NCI-H1417 treated with DMSO at 0.1 percent for 48 hours (cell line): Measurements from ENCODE around the gene PC.

Source experiments
- DNase-seq: peaks from one replicate; lab custom pipeline; 2025; lab: John Stamatoyannopoulos, UW

Gene PC

GRCh38 chr11:66909181-66909580, 49.0 kb downstream of the PC start:
- no peak for DNase-seq

DNA sequence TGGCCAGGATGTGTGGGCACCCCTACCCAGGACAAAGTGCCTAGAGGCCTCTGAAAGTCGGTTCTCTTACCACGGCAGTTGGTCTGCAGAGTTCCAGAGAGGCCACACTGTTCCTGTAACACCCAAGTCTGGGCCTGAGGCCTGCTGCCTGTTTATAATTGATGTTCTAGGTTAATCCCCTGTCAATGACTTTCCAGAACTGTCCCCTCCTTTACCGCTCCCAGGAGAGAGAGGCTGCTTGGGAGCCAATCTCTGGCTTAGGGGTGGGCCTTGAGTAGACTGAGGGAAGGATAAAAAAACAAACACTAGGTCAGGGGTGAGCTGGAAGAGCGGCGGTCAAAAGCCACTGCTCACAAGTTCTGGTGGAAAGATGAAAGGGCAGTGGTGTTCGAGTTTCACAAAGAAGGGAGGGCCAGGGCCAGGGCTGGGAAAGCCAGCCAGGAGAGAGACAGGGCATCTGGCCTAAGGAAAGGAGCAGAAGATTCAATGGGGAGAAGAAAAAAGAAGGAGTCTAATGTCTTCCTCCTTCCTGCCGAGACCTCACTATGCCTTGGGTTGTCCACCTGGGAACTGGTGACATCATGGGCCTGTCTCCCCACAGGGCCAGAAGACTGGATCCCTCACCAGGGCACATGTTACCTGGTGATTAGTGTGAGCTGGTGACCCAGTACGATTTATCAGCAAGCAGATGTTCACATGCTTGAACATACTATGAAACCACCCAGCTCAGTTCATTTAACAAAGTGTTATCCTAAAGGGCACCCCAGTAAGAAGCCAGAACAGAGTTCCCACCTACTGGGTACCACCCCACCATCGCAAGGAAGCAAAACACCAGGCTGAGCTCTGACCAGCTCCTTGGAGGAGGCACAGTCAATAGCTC, 50.2 kb downstream of the PC start:
- DNase-seq = no peak

DNA sequence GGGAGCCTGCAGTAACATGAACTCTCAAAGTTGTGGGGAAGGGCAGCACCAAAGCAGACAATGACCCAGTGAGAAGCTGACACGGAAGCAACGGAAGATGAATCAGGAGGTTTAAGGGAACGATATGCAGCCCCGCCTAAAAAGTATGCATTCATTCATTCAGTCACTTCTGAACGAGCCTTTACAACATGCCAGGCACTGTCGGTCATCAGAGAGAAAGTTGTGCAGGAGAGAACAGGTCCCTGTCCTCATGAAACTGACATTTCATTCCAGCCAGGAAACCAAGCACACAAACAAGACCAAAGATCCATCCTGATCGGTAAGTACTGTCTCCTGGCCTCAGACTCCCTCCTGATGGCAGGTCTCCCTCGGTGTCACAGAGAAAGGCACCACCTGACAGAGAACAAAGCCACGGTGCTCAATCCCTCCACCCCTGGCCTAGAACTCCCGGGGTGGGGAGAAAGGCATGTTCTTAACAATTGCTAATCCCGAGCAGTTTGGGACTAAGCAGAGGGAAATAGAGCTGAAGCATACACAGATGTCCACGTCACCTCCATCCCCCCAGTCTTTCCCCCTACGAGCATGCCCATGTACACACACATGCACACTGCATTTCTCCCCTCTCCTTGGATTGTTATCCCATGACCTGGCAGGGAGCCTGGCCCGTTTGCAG, 52.0 kb downstream of the PC start:
- no peak for DNase-seq

GRCh38 chr11:66905631-66906030, 52.6 kb downstream of the PC start:
- DNase-seq = no peak

GRCh38 chr11:66904981-66905521, 53.1 kb downstream of the PC start:
- no peak for DNase-seq

DNA sequence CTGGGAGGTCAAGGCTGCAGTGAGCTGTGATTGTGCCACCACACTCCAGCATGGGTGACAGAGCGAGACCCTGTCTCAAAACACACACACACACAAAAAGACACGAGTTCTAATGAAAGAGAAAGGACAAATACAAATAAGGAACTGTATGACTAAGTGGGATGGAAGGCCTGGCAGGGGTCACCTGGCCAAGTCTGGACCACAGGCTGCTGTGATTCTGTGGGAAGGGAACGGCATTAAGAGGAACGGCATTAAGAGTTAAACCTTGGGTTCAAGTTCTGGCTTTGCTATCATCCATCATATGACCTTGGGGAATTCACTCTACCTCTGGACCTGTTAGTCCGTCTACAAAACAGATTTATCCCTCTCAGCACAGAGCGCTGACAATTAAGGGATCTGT, 53.6 kb downstream of the PC start:
- no peak for DNase-seq

GRCh38 chr11:66904055-66904454, 54.1 kb downstream of the PC start:
- no peak for DNase-seq

GRCh38 chr11:66902486-66903177, 55.6 kb downstream of the PC start:
- DNase-seq = no peak

DNA sequence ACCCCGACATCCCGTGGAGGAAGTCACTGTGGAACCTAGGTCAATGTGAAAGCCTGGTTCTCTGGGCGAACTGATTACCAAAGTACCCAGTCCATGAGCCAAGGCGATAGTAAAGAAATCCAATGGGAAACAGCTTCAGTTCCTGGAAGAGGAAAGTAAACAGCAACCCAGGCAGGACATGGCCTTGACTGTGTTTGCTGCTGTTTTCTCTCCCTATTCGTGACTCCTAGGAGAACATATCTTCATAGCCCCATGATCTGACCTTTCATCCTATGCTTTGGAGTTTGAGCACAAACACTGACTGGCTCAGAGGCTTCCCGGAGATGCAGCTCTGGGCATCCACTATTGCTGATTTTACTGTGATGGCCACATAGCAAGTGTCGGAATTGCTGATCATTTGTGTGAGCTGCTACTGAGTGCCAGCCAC, 56.2 kb downstream of the PC start:
- no peak for DNase-seq

DNA sequence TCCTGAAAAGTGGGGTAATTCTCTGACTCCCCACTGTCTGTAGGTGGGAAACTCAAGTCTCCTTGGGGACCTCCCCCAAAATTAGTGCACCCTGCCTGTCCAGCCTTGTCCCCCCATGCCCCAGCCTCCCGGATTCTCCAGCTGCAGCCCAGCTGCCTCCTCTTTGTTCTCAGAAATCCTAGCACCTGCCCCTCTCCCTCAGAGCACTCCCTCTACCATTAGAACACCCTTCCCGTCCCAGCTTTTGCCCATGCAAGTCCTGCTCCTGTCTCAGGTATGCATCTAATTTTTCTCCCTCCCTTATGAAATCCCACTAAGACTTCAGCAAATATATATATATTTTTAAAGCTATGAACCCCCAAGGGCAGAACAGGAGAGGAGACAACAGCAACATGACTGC, 64.0 kb downstream of the PC start:
- no peak for DNase-seq

GRCh38 chr11:66892911-66893310, 65.3 kb downstream of the PC start:
- no peak for DNase-seq

DNA sequence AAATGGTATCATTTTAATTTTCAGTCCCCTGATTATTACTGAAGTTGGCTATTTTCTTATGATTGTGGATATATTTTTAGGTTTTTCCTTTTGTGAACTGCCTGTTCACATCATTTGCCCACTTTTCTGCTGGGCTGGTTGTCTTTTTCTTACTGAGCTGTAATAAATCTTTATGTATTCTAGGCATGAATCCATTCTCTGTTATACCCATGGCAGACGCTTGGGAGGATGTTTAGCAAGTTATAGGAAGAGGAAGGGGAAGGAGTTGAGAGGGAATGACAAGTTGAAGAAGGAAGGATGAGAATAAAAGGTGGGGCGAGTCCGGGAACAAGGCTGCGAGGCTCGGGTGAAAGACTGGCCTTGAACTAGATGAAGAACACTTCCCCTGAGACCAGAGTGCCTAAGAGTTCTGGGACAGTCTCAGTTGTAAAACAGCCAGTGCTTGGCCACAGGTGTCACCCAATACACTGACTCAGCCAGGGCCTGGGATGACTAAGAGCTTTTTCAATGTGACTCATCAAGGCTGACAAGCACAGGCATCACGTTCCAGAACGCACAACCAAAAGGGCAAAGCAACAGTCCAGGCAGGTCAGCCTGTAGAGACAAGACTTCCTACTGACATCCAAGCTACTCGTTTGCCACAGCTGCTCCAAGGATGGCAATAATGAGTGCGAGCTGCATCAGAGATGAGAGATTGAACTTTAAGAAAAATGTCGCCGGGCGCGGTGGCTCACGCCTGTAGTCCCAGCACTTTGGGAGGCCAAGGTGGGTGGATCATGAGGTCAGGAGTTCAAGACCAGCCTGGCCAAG, 66.1 kb downstream of the PC start:
- DNase-seq = no peak

- no peak for DNase-seq
Measured at GRCh38 chr11:66889960-66890359, 68.2 kb downstream of the PC start.

DNA sequence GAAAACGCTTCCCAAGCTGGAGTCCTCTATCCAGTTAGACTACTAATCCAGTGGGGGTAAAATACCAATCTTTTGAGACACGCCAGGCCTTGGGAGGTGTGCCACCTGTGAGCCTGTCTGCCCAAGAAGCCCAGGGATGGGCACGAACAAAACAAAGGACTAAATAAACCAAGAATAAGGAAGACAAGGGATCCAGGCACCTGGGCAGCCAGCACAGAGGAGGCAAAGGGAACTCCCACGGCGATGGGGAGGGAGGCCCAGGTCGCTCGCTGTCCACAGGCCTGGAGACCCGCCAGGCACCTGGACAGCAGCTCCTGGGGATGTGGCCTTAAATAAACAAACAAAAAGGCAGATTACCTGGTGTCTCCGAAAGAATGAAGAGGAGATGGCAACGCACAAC, 69.9 kb downstream of the PC start:
- DNase-seq = no peak

DNA sequence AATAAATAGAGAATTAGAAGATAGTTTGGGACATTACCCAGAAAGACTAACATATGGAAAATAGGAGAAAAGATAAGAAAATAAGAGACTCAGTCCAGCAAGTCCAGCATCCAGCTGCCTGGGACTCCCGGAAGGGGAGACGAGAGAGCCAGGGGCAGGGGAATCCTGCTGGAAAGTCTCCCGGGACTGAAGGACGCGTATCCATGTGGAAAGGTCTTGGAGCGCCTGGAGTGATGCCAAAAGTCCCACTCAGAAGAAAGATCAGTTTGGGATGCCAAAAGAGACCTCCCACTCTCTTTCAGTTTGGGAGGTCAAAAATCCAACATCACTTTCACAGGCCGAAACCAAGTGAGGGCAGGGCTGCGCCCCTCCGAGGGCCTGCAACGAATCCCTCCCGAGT, 70.7 kb downstream of the PC start:
- DNase-seq = no peak

- no peak for DNase-seq
Measured at GRCh38 chr11:66886671-66887221, 71.4 kb downstream of the PC start.

DNA sequence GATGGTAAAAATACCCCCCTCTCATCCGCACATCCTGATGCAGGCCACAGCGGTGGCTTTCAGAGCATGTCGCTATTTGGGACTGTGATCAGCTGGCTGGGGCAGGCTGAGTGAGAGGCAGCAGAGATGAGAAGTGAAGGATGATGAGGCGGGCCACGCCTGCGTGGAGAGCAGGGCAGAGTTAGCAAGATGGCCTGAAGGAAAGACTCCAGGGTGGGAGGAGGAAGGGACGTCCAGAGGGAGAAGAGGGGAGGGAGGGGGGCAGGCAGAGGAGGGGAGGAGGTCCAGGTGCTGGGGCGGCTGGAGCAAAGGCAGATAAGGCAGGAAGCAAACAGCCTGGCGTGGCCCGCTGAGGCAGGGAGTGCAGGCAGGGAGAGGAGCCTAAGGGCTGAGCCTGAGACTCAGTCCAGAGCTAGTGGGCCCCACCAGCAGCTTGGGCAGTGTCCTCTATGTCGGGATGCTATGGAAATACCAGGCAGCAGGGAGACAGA, 72.2 kb downstream of the PC start:
- no peak for DNase-seq

- DNase-seq = no peak
Measured at GRCh38 chr11:66885469-66885868, 72.7 kb downstream of the PC start.

GRCh38 chr11:66884443-66884842, 73.7 kb downstream of the PC start:
- no peak for DNase-seq

DNA sequence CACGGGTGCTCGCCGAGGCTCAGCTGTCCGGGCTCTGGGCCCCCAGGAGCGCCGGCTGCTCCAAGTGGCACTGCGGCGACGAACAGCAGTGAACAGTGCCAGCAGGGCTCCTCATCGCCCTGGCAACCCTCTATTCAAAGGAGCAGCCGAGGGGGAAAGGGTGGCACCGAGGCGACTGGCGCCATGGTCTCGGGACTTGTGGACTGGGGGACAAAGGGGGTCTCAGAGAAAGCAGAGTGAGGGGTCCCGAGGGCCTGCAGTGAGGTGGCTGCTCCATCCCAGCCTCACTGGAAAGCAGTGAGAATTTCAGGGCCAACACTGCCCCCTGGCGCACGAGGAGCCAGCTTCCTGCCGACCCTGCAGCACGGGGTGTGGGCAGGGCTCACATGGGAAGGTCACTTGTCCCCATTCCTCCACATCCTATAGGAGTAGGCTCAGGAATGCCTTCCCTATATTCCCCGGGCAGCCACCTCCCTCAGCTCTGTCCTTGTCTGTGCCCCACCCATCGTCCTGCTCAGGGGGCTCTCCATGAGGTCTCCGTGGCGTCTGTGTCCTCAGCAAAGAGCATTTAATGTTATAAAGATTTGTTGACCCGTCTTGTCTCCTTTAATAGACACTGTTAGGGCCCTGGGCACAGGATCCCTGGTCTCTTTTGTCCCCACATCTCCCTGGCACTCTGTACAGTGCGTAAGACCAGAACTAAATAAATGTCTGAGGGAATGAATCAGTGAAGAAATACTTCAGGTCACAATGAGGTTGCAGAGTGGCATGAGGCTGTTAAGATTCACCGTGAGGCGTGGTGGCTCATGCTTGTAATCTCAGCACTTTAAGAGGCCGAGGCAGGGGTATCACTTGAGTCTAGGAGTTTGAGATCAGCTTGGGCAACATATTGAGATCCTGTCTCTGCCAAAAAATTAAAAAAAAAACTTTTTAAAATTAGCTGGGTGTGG, 74.9 kb downstream of the PC start:
- DNase-seq = no peak
